IPS-18a (cell line): ENCODE results near the gene SUMF1.

Experiments
- H3K27ac ChIP-seq: one replicate; pipeline ENCODE4 v1.5.1; 2013; ENCODE audit warnings: low read length
- H3K27me3 ChIP-seq: one replicate; pipeline ENCODE4 v1.6.1; 2013; ENCODE audit warnings: mild to moderate bottlenecking, low read length; ENCODE audit not compliant: control insufficient read depth, insufficient read depth
- H3K36me3 ChIP-seq: one replicate; pipeline ENCODE4 v1.6.1; 2013; ENCODE audit warnings: low read depth, low read length; ENCODE audit not compliant: control insufficient read depth
- H3K4me1 ChIP-seq: one replicate; pipeline ENCODE4 v1.6.1; 2013; ENCODE audit warnings: low read depth, low read length; ENCODE audit not compliant: control insufficient read depth
- H3K4me3 ChIP-seq: one replicate; pipeline ENCODE4 v1.5.1; 2013; ENCODE audit warnings: low read length
- H3K9ac ChIP-seq: one replicate; pipeline ENCODE4 v1.6.1; 2013; ENCODE audit warnings: mild to moderate bottlenecking, low read length, moderate library complexity
- H3K9me3 ChIP-seq: one replicate; pipeline ENCODE4 v1.6.1; 2013; ENCODE audit warnings: low read depth, low read length; ENCODE audit not compliant: control insufficient read depth

SUMF1 gene

GRCh38 chr3:4449043-4449805 is 17.8 kb downstream of the SUMF1 start:
- Histone ChIP-seq H3K27ac (no peak overlapping the region), H3K36me3 (no peaks in the 10 kb centered on the region), H3K4me1 (peaks cover 14% of the 10 kb centered on the region), H3K27me3 (no peaks in the 10 kb centered on the region), H3K4me3 (no peak overlapping the region), H3K9me3 (no peaks in the 10 kb centered on the region), H3K9ac (no peak overlapping the region)

GRCh38 chr3:4448187-4448586 is 18.9 kb downstream of the SUMF1 start:
- Histone ChIP-seq H3K27me3 (no peaks in the 10 kb centered on the region), H3K36me3 (no peaks in the 10 kb centered on the region), H3K9ac (no peak overlapping the region), H3K4me1 (peaks cover 14% of the 10 kb centered on the region), H3K9me3 (no peaks in the 10 kb centered on the region), H3K27ac (no peak overlapping the region), H3K4me3 (peak overlapping the region; percentile 43)

- no peaks in the 10 kb centered on the region for H3K27me3 ChIP-seq
- no peaks in the 10 kb centered on the region for H3K9me3 ChIP-seq
- H3K4me3 ChIP-seq: peak overlapping the region; percentile 43
- H3K4me1 ChIP-seq: peaks cover 14% of the 10 kb centered on the region
- no peak overlapping the region for H3K9ac ChIP-seq
- H3K27ac ChIP-seq: no peak overlapping the region
- H3K36me3 ChIP-seq: no peaks in the 10 kb centered on the region
These were observed 19.6 kb downstream of the SUMF1 start for GRCh38 chr3:4447295-4447999.

GRCh38 chr3:4440951-4441350 is 26.1 kb downstream of the SUMF1 start:
- Histone ChIP-seq H3K4me1 (no peaks in the 10 kb centered on the region), H3K9ac (no peak overlapping the region), H3K27me3 (no peaks in the 10 kb centered on the region), H3K27ac (no peak overlapping the region), H3K9me3 (no peaks in the 10 kb centered on the region), H3K36me3 (no peaks in the 10 kb centered on the region), H3K4me3 (no peak overlapping the region)

GRCh38 chr3:4438296-4438695 is 28.8 kb downstream of the SUMF1 start:
- H3K4me3 ChIP-seq: no peak overlapping the region
- H3K9me3 ChIP-seq: no peaks in the 10 kb centered on the region
- H3K27ac ChIP-seq: no peak overlapping the region
- no peaks in the 10 kb centered on the region for H3K27me3 ChIP-seq
- no peak overlapping the region for H3K9ac ChIP-seq
- H3K36me3 ChIP-seq: no peaks in the 10 kb centered on the region
- no peaks in the 10 kb centered on the region for H3K4me1 ChIP-seq

- Histone ChIP-seq H3K27me3 (no peaks in the 10 kb centered on the region), H3K9me3 (peaks cover 4% of the 10 kb centered on the region), H3K9ac (no peak overlapping the region), H3K36me3 (no peaks in the 10 kb centered on the region), H3K4me1 (peaks cover 6% of the 10 kb centered on the region), H3K4me3 (no peak overlapping the region), H3K27ac (no peak overlapping the region)
These were observed 34.8 kb downstream of the SUMF1 start for GRCh38 chr3:4432259-4432658.

- Histone ChIP-seq H3K4me3 (no peak overlapping the region), H3K4me1 (peaks cover 6% of the 10 kb centered on the region), H3K27me3 (no peaks in the 10 kb centered on the region), H3K36me3 (no peaks in the 10 kb centered on the region), H3K9me3 (peaks cover 4% of the 10 kb centered on the region), H3K9ac (no peak overlapping the region), H3K27ac (no peak overlapping the region)
These were observed 37.3 kb downstream of the SUMF1 start for GRCh38 chr3:4429648-4430350.

- H3K36me3 ChIP-seq: no peaks in the 10 kb centered on the region
- H3K4me3 ChIP-seq: no peak overlapping the region
- peaks cover 3% of the 10 kb centered on the region for H3K9me3 ChIP-seq
- H3K9ac ChIP-seq: no peak overlapping the region
- H3K27me3 ChIP-seq: no peaks in the 10 kb centered on the region
- no peaks in the 10 kb centered on the region for H3K4me1 ChIP-seq
- no peak overlapping the region for H3K27ac ChIP-seq
These were observed 40.2 kb downstream of the SUMF1 start for GRCh38 chr3:4426782-4427344.

- Histone ChIP-seq H3K36me3 (no peaks in the 10 kb centered on the region), H3K27me3 (no peaks in the 10 kb centered on the region), H3K4me3 (no peak overlapping the region), H3K27ac (no peak overlapping the region), H3K9ac (no peak overlapping the region), H3K4me1 (no peaks in the 10 kb centered on the region), H3K9me3 (no peaks in the 10 kb centered on the region)
These were observed 40.7 kb downstream of the SUMF1 start for GRCh38 chr3:4426261-4426781.

GRCh38 chr3:4425707-4426106 is 41.4 kb downstream of the SUMF1 start:
- H3K9ac ChIP-seq: no peak overlapping the region
- H3K4me1 ChIP-seq: no peaks in the 10 kb centered on the region
- no peaks in the 10 kb centered on the region for H3K9me3 ChIP-seq
- no peaks in the 10 kb centered on the region for H3K27me3 ChIP-seq
- no peak overlapping the region for H3K27ac ChIP-seq
- H3K36me3 ChIP-seq: no peaks in the 10 kb centered on the region
- H3K4me3 ChIP-seq: no peak overlapping the region

GRCh38 chr3:4425055-4425454 is 42.0 kb downstream of the SUMF1 start:
- Histone ChIP-seq H3K4me3 (no peak overlapping the region), H3K9ac (no peak overlapping the region), H3K27me3 (no peaks in the 10 kb centered on the region), H3K4me1 (no peaks in the 10 kb centered on the region), H3K9me3 (no peaks in the 10 kb centered on the region), H3K36me3 (no peaks in the 10 kb centered on the region), H3K27ac (no peak overlapping the region)
